GM20000 (cell line): ENCODE measurements around the gene CATSPERB.

ENCODE experiments used
- DNase-seq: peaks from one replicate; pipeline ENCODE4 v3.0.0; 2012; ENCODE audit warnings: low spot score
- CTCF ChIP-seq: IDR thresholded peaks from 2 replicates; pipeline ENCODE4 v1.5.1; 2012; ENCODE audit warnings: mild to moderate bottlenecking, control low read depth; ENCODE audit errors: extremely low read depth, missing control alignments

CATSPERB gene

GRCh38 chr14:91754819-91755218, 22.9 kb upstream of the CATSPERB start:
- TF ChIP-seq CTCF = no peak
- no peak for DNase-seq

GRCh38 chr14:91754185-91754584, 22.3 kb upstream of the CATSPERB start:
- DNase-seq = no peak
- no peak for TF ChIP-seq CTCF

- TF ChIP-seq CTCF = no peak
- DNase-seq = no peak
Observed at GRCh38 chr14:91753501-91754128, 21.7 kb upstream of the CATSPERB start.

GRCh38 chr14:91752961-91753360, 21.1 kb upstream of the CATSPERB start:
- TF ChIP-seq CTCF = no peak
- DNase-seq = no peak

- TF ChIP-seq CTCF = no peak
- no peak for DNase-seq
Observed at GRCh38 chr14:91751719-91752118, 19.8 kb upstream of the CATSPERB start.

GRCh38 chr14:91750634-91751198, 18.8 kb upstream of the CATSPERB start:
- TF ChIP-seq CTCF = no peak
- DNase-seq = no peak

- DNase-seq = no peak
- TF ChIP-seq CTCF = no peak
Observed at GRCh38 chr14:91749868-91750267, 18.0 kb upstream of the CATSPERB start.
